ENCODE results near the gene ROR2. TPM values are rescaled to one million over a fixed set of nuclear protein-coding genes. Genes with fewer than 3 reads are reported as not detected.

The ROR2 gene
- total RNA-seq, 3 donors from 2014 or later: 0.10 to 0.16 (median 0.11) TPM

GRCh38 chr9:91905991-91906469, 44.0 kb downstream of the ROR2 start:
- Mint-ChIP-seq H3K4me3 (no peak overlapping the region), H3K9me3 (no peaks in the 10 kb centered on the region), H3K36me3 (ENCODE audit: insufficient read depth) (no peaks in the 10 kb centered on the region), H3K4me1 (ENCODE audit: low read depth) (peaks cover 12% of the 10 kb centered on the region), H3K27me3 (ENCODE audit: low read depth) (peaks cover 4% of the 10 kb centered on the region)
- ATAC-seq: peak; percentile 75 to 87
- DNase-seq: peak; percentile 11

GRCh38 chr9:91905237-91905650, 44.8 kb downstream of the ROR2 start:
- DNase-seq (no peak), ATAC-seq (no peak)
- Mint-ChIP-seq H3K27me3 (ENCODE audit: low read depth) (peaks cover 4% of the 10 kb centered on the region), H3K4me1 (ENCODE audit: low read depth) (peaks cover 12% of the 10 kb centered on the region), H3K4me3 (no peak overlapping the region), H3K36me3 (ENCODE audit: insufficient read depth) (no peaks in the 10 kb centered on the region), H3K9me3 (no peaks in the 10 kb centered on the region)

- Mint-ChIP-seq H3K4me1 (ENCODE audit: low read depth) (peaks cover 12% of the 10 kb centered on the region), H3K27me3 (ENCODE audit: low read depth) (peaks cover 6% of the 10 kb centered on the region), H3K36me3 (ENCODE audit: insufficient read depth) (no peaks in the 10 kb centered on the region), H3K4me3 (no peak overlapping the region), H3K9me3 (no peaks in the 10 kb centered on the region)
- DNase-seq (no peak), ATAC-seq (no peak)
These were observed 45.3 kb downstream of the ROR2 start for GRCh38 chr9:91904588-91905236.

- no peak overlapping the region for H3K4me3 Mint-ChIP-seq
- DNase-seq (no peak), ATAC-seq (no peak)
- peaks cover 12% of the 10 kb centered on the region for H3K4me1 Mint-ChIP-seq (ENCODE audit: low read depth)
- H3K36me3 Mint-ChIP-seq (ENCODE audit: insufficient read depth): no peaks in the 10 kb centered on the region
- H3K27me3 Mint-ChIP-seq (ENCODE audit: low read depth): peaks cover 8% of the 10 kb centered on the region
- no peaks in the 10 kb centered on the region for H3K9me3 Mint-ChIP-seq
These were observed 46.7 kb downstream of the ROR2 start for GRCh38 chr9:91903126-91903911.

GRCh38 chr9:91902475-91903125, 47.4 kb downstream of the ROR2 start:
- H3K36me3 Mint-ChIP-seq (ENCODE audit: insufficient read depth): no peaks in the 10 kb centered on the region
- H3K4me3 Mint-ChIP-seq: no peak overlapping the region
- ATAC-seq: no peak
- peaks cover 14% of the 10 kb centered on the region for H3K27me3 Mint-ChIP-seq (ENCODE audit: low read depth)
- no peaks in the 10 kb centered on the region for H3K9me3 Mint-ChIP-seq
- DNase-seq: no peak
- peaks cover 12% of the 10 kb centered on the region for H3K4me1 Mint-ChIP-seq (ENCODE audit: low read depth)

GRCh38 chr9:91900797-91901177, 49.2 kb downstream of the ROR2 start:
- Mint-ChIP-seq H3K4me1 (ENCODE audit: low read depth) (no peaks in the 10 kb centered on the region), H3K9me3 (no peaks in the 10 kb centered on the region), H3K4me3 (no peak overlapping the region), H3K27me3 (ENCODE audit: low read depth) (peaks cover 24% of the 10 kb centered on the region), H3K36me3 (ENCODE audit: insufficient read depth) (no peaks in the 10 kb centered on the region)
- ATAC-seq: no peak
- DNase-seq: no peak

- Mint-ChIP-seq H3K36me3 (ENCODE audit: insufficient read depth) (no peaks in the 10 kb centered on the region), H3K27me3 (ENCODE audit: low read depth) (peaks cover 25% of the 10 kb centered on the region), H3K4me1 (ENCODE audit: low read depth) (no peaks in the 10 kb centered on the region), H3K4me3 (no peak overlapping the region), H3K9me3 (no peaks in the 10 kb centered on the region)
- ATAC-seq (no peak), DNase-seq (no peak)
These were observed 49.8 kb downstream of the ROR2 start for GRCh38 chr9:91900055-91900796.

GRCh38 chr9:91899594-91899993, 50.4 kb downstream of the ROR2 start:
- H3K4me1 Mint-ChIP-seq (ENCODE audit: low read depth): no peaks in the 10 kb centered on the region
- H3K4me3 Mint-ChIP-seq: no peak overlapping the region
- ATAC-seq: no peak
- H3K9me3 Mint-ChIP-seq: no peaks in the 10 kb centered on the region
- no peaks in the 10 kb centered on the region for H3K36me3 Mint-ChIP-seq (ENCODE audit: insufficient read depth)
- DNase-seq: no peak
- H3K27me3 Mint-ChIP-seq (ENCODE audit: low read depth): peaks cover 30% of the 10 kb centered on the region

- H3K9me3 Mint-ChIP-seq: no peaks in the 10 kb centered on the region
These were observed 50.8 kb downstream of the ROR2 start for GRCh38 chr9:91899219-91899563.

GRCh38 chr9:91898451-91899218, 51.4 kb downstream of the ROR2 start:
- peaks cover 37% of the 10 kb centered on the region for H3K27me3 Mint-ChIP-seq (ENCODE audit: low read depth)
- H3K4me1 Mint-ChIP-seq (ENCODE audit: low read depth): no peaks in the 10 kb centered on the region
- H3K9me3 Mint-ChIP-seq: no peaks in the 10 kb centered on the region
- H3K36me3 Mint-ChIP-seq (ENCODE audit: insufficient read depth): no peaks in the 10 kb centered on the region
- ATAC-seq: no peak
- no peak for DNase-seq
- H3K4me3 Mint-ChIP-seq: no peak overlapping the region

More at GRCh38 chr9:91899219-91899563, 50.8 kb downstream of the ROR2 start:
- peaks cover 31% of the 10 kb centered on the region for H3K27me3 Mint-ChIP-seq (ENCODE audit: low read depth)
- no peaks in the 10 kb centered on the region for H3K36me3 Mint-ChIP-seq (ENCODE audit: insufficient read depth)
- no peak overlapping the region for H3K4me3 Mint-ChIP-seq
- H3K4me1 Mint-ChIP-seq (ENCODE audit: low read depth): no peaks in the 10 kb centered on the region
- DNase-seq: no peak
- no peak for ATAC-seq

GRCh38 chr9:91897201-91897600, 52.8 kb downstream of the ROR2 start:
- Mint-ChIP-seq H3K9me3 (no peaks in the 10 kb centered on the region), H3K36me3 (ENCODE audit: insufficient read depth) (no peaks in the 10 kb centered on the region), H3K4me1 (ENCODE audit: low read depth) (no peaks in the 10 kb centered on the region), H3K4me3 (no peak overlapping the region), H3K27me3 (ENCODE audit: low read depth) (peaks cover 35% of the 10 kb centered on the region)
- ATAC-seq (no peak), DNase-seq (no peak)

GRCh38 chr9:91896513-91897121, 53.4 kb downstream of the ROR2 start:
- Mint-ChIP-seq H3K36me3 (ENCODE audit: insufficient read depth) (no peaks in the 10 kb centered on the region), H3K4me1 (ENCODE audit: low read depth) (no peaks in the 10 kb centered on the region), H3K27me3 (ENCODE audit: low read depth) (peaks cover 35% of the 10 kb centered on the region), H3K4me3 (no peak overlapping the region), H3K9me3 (no peaks in the 10 kb centered on the region)
- DNase-seq: no peak
- no peak for ATAC-seq

- no peak for DNase-seq
- Mint-ChIP-seq H3K4me3 (no peak overlapping the region), H3K9me3 (no peaks in the 10 kb centered on the region), H3K4me1 (ENCODE audit: low read depth) (no peaks in the 10 kb centered on the region), H3K36me3 (ENCODE audit: insufficient read depth) (no peaks in the 10 kb centered on the region), H3K27me3 (ENCODE audit: low read depth) (peaks cover 35% of the 10 kb centered on the region)
- no peak for ATAC-seq
These were observed 53.9 kb downstream of the ROR2 start for GRCh38 chr9:91896097-91896496.

Measured in activated T-cell treated with anti-CD3 and anti-CD28 coated beads, Interleukin-2, amount 50 U/mL, for 4 hours (primary cell).